Thyroid gland (tissue), 4 donors: ENCODE data around the gene AIFM1. TPM values are rescaled to one million over a fixed set of nuclear protein-coding genes. Genes with fewer than 3 reads are reported as not detected.

Source experiments
- DNase-seq, 2 donors: peaks; one replicate each; pipeline ENCODE4 v3.0.0-alpha.2; 2019
- H3K27ac ChIP-seq, 3 donors: fragments of 200-600 bp; sonication (generic); 1 replicate in 2 of 3; 2 replicates in 1 of 3; pipeline ENCODE4 v1.5.1; 2016 to 2019; ENCODE audit warnings: mild to moderate bottlenecking in 1 of 3, moderate library complexity in 1 of 3
- H3K27me3 ChIP-seq: fragments of 200-600 bp; sonication (generic); one replicate; pipeline ENCODE4 v1.5.1; 2019
- H3K36me3 ChIP-seq, 2 donors: fragments of 200-600 bp; sonication (generic); one replicate each; pipeline ENCODE4 v1.5.1; 2016 to 2019
- H3K4me1 ChIP-seq, 2 donors: fragments of 200-600 bp; sonication (generic); one replicate each; pipeline ENCODE4 v1.5.1; 2017 to 2019
- H3K4me3 ChIP-seq, 3 donors: fragments of 200-600 bp; sonication (generic); replicated peaks in 1 of 3; 1 replicate in 2 of 3; 2 replicates in 1 of 3; pipeline ENCODE4 v1.5.1; 2016; ENCODE audit warnings: mild to moderate bottlenecking in 1 of 3
- H3K9me3 ChIP-seq: fragments of 200-600 bp; sonication (generic); one replicate; pipeline ENCODE4 v1.5.1; 2017
- POLR2A ChIP-seq, 2 donors: fragments of 450-650 bp; IDR thresholded peaks; one replicate each; pipeline ENCODE4 v1.6.1; 2017; ENCODE audit warnings: antibody characterized with exemption in 2 of 2, mild to moderate bottlenecking in 2 of 2, moderate library complexity in 1 of 2
- WGBS, 2 donors: methylation state at CpG; one replicate each; pipeline ENCODE4 v1.1.5; 2017; 5-methylcytosine and 5-hydroxymethylcytosine counted together
- intact Hi-C: fragments of 100-400 bp; cut with DNase I; formaldehyde crosslinking; loops from one replicate; pipeline ENCODE4 v1.15.1; 2023
- total RNA-seq, 4 donors: library from RNA; depleted of rRNA; stranded (reverse); fragments of >200 nt; gene quantifications; one replicate each; pipeline ENCODE4 v1.2.3, GENCODE V29; 2016
- TF ChIP-seq, protein P1 (sequence below), 6 experiments: fragments of 200-600 bp in 3 of 6; fragments of 450-650 bp in 3 of 6; sonication (generic) in 3 of 6; IDR thresholded peaks; one replicate each; pipeline ENCODE4 v1.5.1; 2016 to 2019; ENCODE audit warnings: antibody characterized with exemption in 6 of 6, mild to moderate bottlenecking in 2 of 6, inconsistent platforms in 1 of 6, moderate library complexity in 1 of 6

Gene AIFM1
- total RNA-seq, 4 donors from 2014 or later, result 13.3 to 21.1 (median 17.3) TPM

DNA sequence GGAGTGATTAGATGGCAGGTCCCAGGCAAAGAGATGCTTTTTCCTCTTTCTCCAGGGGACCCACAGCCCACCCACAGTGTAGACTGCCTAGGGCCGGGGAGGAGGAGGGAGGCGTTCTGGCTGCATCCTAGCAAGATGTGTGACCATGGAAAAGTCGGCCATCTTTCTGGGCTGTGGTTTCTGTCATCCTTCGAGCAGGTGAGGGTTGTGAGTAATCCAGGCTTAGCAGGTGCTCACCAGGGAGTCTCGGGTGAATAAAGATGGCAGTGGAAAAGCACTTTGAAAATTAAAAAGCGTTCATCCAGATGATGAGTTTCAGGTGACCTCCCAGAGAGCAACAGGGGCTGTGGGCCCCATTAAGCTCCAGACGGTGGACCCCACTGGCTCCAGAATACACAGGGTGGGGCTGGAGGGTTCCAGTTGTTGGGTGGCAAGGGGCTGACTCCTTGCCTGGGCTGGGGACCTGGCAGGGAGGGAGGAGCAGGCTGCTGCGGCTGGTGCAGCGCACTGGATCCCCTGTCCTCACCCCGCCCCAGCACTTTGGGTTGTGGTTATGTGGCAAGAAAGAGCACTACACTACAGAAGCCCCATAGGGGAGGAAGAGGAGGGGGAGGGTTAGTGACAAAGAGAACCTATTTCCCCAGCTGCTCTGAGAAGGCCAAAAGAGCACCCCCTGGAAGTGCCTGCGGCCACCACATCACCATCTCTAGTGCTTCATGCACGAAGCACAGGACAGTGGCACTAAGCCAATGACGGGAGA, 79.0 kb downstream of the AIFM1 start:
- H3K9me3 ChIP-seq, result no peaks in the 10 kb centered on the region
- 73 to 78% methylated on average over 8 to 12 of the region's 13 CpGs for WGBS, 2 donors
- H3K36me3 ChIP-seq, result no peaks in the 10 kb centered on the region
- peaks cover 0 to 12% of the 10 kb centered on the region in 2 donors for H3K4me1 ChIP-seq
- peak overlapping the region in 2 of 3 donors; percentile 33 to 38 for H3K27ac ChIP-seq
- DNase-seq, result peak in 1 of 2 donors; percentile 2
- H3K4me3 ChIP-seq, result no peak overlapping the region
- intact Hi-C loops, result no loop called here
- TF ChIP-seq, protein P1, sequence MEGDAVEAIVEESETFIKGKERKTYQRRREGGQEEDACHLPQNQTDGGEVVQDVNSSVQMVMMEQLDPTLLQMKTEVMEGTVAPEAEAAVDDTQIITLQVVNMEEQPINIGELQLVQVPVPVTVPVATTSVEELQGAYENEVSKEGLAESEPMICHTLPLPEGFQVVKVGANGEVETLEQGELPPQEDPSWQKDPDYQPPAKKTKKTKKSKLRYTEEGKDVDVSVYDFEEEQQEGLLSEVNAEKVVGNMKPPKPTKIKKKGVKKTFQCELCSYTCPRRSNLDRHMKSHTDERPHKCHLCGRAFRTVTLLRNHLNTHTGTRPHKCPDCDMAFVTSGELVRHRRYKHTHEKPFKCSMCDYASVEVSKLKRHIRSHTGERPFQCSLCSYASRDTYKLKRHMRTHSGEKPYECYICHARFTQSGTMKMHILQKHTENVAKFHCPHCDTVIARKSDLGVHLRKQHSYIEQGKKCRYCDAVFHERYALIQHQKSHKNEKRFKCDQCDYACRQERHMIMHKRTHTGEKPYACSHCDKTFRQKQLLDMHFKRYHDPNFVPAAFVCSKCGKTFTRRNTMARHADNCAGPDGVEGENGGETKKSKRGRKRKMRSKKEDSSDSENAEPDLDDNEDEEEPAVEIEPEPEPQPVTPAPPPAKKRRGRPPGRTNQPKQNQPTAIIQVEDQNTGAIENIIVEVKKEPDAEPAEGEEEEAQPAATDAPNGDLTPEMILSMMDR (IDR thresholded peaks at IDR 0.05), result no peak
- TF ChIP-seq POLR2A (IDR thresholded peaks at IDR 0.05), result no peak
- no peaks in the 10 kb centered on the region for H3K27me3 ChIP-seq

DNA sequence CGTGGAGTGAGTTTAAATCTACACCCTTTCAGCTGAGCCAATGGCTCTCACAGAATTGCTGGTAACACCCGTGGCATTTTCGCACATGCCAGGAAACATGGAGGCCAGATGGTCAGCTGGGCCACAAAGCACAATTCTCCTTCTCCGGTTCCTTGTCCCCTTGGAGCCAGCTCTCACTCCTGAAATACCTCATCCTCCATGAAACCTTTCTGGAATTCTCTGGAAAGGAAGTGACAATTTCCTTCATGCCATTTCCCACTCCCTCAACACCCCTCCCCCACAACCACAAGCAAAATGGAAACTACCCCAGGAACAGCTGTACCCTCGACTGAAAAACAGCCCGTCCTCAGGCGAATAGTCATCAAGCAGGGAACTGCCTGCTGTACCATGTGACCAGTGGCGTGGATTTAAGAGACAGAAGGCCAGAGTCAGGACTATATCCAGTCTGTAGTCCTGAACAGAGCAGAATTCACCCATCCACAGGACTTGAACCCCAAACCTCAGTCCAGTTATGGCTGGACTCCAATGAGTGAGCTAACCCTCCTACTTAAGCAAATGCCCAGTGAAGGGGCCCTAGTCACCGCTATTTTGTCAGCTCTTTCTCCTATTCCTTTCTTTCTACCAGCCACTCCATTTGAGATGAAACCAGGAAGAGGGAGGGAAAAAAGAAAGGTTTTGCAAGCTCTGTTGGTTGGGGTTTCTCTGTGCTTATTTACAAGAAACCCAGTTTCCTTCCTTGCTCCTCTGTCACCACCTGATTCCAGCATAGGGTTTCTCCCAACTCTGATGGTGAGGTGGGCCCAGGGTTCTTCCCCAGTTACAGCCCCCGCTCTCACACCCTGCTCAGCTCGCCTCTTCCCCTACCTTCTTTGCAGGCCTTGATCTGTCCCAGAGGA, 79.8 kb downstream of the AIFM1 start:
- H3K27ac ChIP-seq, result peak overlapping the region in 2 of 3 donors; percentile 33 to 38
- no peaks in the 10 kb centered on the region for H3K27me3 ChIP-seq
- peaks cover 0 to 11% of the 10 kb centered on the region in 2 donors for H3K4me1 ChIP-seq
- H3K4me3 ChIP-seq, result no peak overlapping the region
- intact Hi-C loops, result no loop called here
- 65 to 80% methylated on average over 10 to 11 of the region's 11 CpGs for WGBS, 2 donors
- H3K36me3 ChIP-seq, result no peaks in the 10 kb centered on the region
- no peaks in the 10 kb centered on the region for H3K9me3 ChIP-seq
- peak in 1 of 2 donors; percentile 2 for DNase-seq
- TF ChIP-seq, protein P1 (IDR thresholded peaks at IDR 0.05), result no peak
- TF ChIP-seq POLR2A (IDR thresholded peaks at IDR 0.05), result no peak

DNA sequence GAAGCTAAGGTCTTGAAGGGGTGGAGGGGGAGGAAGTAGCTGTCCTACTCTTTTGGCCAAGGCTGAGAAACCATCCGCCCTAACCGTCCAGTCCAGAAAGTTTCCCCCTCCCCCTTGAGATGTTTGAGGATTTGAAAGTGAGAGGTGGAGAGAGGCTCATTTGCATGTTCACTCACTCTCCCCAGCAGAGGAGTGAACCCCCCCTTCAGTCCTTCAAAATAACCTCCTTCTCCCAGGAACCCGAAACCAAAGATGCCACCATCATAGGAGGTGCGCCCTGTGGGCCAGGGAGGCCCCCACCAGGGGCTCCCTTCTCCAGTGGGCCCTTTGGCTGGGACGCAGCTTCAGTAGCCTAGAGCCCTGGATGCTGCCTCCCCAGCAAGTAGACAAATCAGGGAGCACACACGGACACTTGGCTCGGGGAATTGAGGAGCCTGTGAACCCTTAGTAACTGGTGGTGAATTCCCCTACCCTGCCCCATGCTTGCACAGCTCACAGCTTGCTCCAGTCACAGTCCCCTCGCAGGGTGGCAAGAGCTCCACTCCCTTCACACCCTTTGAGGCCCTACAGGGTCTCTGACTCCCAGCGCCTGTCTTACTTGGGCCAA, 80.9 kb downstream of the AIFM1 start:
- H3K4me1 ChIP-seq, result peaks cover 0 to 11% of the 10 kb centered on the region in 2 donors
- H3K27me3 ChIP-seq, result no peaks in the 10 kb centered on the region
- intact Hi-C loops, result loop anchor here (5.0 kb wide), 1 partner anchor 108 kb away; no protein-coding TSS in a partner anchor
- no peaks in the 10 kb centered on the region for H3K9me3 ChIP-seq
- TF ChIP-seq POLR2A (IDR thresholded peaks at IDR 0.05), result no peak
- TF ChIP-seq, protein P1 (IDR thresholded peaks at IDR 0.05), result no peak
- no peaks in the 10 kb centered on the region for H3K36me3 ChIP-seq
- DNase-seq, result no peak
- WGBS, 2 donors, result 84% methylated on average over 6 of the region's 9 CpGs; no CpG with 5 or more reads in 1 of the 2 donors
- no peak overlapping the region for H3K4me3 ChIP-seq
- peak overlapping the region in 1 of 3 donors; percentile 10 for H3K27ac ChIP-seq

DNA sequence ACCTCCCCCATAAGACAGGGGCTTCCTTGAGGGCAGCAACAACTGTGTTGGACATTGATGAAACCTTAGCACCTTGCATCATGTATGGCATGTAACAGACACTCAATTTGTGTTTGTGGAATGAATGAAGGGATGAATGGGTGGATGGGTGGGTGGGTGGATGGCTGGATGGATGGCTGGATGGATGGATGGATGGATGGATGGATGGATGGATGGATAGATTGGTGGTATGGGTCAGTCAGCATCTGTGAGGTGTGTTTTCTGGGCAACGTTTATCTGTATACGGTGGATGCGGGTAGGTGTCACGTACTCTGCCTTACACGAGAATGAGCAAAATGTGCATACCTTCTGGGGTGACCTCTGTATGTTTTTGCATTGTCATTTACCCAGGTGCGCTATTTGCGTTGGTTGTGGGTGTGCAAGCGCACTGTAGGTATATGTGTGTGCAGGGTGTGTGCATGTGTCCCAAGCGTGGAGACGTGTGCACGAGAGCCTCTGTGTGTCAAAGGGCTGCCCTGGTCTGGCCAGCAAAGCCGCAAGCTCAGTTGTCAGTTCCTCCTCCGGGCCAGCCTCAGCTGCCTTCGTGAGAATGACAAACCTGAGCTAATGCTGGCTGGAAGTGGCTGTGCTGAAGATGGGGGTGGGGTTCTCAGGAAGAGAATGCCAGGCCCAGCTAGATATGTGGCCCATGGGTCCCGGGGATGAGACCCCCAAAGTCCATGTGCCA, 81.8 kb downstream of the AIFM1 start:
- intact Hi-C loops, result loop anchor here (5.0 kb wide), 1 partner anchor 108 kb away; no protein-coding TSS in a partner anchor
- no peaks in the 10 kb centered on the region for H3K9me3 ChIP-seq
- no peaks in the 10 kb centered on the region for H3K36me3 ChIP-seq
- H3K4me3 ChIP-seq, result no peak overlapping the region
- 75 to 86% methylated on average over 12 to 13 of the region's 15 CpGs for WGBS, 2 donors
- DNase-seq, result no peak
- no peaks in the 10 kb centered on the region for H3K27me3 ChIP-seq
- TF ChIP-seq POLR2A (IDR thresholded peaks at IDR 0.05), result no peak
- TF ChIP-seq, protein P1 (IDR thresholded peaks at IDR 0.05), result no peak
- H3K27ac ChIP-seq, result no peak overlapping the region
- peaks cover 0 to 11% of the 10 kb centered on the region in 2 donors for H3K4me1 ChIP-seq
